Measurements from ENCODE around the gene NCCRP1.

- no peak for TF ChIP-seq EZH2 (IDR thresholded peaks at IDR 0.05; ENCODE audit: borderline replicate concordance)
- no peak for TF ChIP-seq CTCF (IDR thresholded peaks at IDR 0.05; ENCODE audit: poor library complexity)
- TF ChIP-seq EZH2phosphoT487 (IDR thresholded peaks at IDR 0.05; ENCODE audit: low read depth, severe bottlenecking, unreplicated experiment) = no peak
Measured at GRCh38 chr19:39155741-39156140, 41.0 kb upstream of the NCCRP1 start.

Measured in hepatocyte (in vitro differentiated cells).